Effector CD8-positive, alpha-beta T cell (primary cell): ENCODE data around the gene CDCP2.
A peak's percentile ranks its signal among the peaks of the same experiment; 100 is the strongest.

Experiments
- DNase-seq: peaks from one replicate; lab custom pipeline; 2025; lab: John Stamatoyannopoulos, UW

Gene CDCP2

DNA sequence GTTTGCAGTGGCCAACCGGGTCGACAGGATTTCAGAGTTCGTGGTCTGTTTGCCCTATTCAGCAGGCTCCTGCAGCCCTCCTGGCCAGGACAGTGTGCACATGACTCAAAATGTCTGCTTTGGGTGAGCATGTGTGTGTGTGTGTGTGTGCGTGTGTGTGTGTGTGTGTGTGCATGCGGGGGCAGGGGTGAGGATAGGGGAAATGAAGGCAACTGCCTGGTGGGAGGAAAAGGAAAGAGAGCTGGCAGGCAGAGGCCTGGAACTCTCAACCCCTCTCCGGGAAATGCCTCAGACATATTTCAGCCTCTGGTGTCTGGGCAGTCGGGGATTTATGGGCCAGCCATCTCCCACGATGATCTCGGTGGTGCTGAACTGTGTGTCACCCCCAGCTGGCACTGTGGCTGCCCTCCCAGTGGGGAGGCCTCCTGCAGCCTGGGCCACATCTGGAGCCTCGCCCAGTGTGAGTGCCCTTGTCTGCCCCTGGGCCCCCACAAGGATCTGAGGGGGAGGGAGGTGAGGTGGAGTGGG, 15.2 kb downstream of the CDCP2 start:
- DNase-seq = no peak

DNA sequence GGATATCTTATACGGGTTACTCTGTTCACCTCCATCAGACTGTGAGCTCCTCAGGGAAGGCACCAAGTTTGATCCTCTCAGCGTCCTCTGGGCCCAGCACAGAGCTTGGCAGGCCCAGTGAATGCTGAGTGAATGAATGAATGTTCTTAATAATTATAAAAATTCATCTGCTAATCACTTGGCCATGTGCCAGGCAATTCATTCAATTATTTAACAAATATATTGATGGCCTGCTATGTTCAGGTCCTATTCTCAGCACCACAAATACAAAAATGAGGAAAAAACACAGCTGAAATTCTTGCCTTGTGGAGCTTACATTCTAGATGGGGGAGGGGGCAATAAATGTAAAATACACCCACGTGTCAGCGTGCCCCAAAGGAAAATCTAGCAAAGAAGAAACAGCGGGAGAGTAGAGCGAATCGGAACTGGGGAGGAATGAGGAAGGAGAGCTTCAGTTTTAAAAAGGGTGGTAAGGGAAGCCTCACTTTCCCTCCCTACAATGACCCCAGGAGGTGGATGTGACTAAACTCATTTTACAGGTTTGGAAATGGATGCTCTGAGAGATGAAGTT, 15.8 kb downstream of the CDCP2 start:
- DNase-seq = no peak

DNA sequence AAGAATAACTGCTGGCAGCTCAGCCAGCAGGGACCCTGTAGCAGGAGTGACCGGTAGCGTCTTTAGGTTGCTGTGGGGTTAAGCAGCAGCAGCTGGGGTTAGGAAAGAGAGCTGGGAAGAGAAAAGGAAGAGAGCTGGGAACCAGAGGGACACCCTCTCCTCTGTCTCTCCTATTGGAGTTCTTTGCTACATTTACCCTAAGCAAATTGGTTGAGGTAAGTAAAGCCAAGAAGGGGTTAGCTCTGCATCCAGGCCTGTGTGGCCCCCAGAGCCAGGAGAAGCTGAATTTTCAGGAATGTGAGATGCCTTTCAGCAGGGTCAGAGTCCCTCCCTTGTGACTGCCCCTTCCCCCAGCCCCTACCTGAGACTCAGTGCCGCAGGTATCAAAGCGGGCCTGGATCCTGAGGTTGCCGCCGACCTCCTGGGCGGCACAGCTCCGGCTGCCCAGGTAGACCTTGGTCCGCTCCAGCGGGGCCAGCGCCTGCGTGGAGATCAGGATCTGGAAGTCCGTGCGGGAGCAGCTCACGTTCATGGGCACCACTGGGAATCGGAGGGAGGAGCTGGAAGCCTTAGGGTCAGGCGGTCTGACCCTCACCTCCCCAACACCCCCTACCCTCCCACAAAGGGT, 16.4 kb downstream of the CDCP2 start:
- DNase-seq = no peak

DNA sequence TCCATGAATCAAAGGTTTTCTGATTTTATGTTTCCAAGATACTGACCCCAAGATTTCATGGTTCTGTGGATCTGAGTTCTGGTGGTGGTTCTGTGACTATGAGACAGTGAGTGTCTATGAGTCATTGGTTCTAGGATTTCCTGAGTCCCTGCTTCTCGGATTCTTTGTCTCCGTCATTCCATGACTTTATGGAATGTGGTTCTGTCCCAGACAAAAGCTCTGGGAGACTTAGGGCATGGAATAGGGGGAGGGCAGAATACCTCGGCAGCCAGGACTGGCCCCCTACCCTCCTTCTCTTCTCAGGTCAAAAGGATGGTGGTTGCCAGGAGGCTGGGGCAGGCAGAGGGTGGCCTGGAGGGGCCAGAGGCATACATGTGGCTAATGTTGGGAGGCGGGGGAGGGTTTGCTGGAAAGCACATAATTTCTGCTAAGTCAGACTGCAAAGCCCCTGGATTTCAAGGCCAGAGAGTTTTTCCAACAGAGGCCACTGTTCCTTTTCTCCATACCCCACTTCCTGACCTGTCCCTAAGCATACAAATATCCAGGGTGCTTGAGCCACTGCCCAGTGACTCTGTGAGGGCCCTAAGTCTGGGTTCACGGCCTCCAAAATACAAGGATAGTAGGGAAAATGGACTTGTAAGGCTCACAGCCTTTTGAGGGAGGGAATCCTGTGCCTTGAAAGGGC, 17.2 kb downstream of the CDCP2 start:
- DNase-seq = no peak

DNA sequence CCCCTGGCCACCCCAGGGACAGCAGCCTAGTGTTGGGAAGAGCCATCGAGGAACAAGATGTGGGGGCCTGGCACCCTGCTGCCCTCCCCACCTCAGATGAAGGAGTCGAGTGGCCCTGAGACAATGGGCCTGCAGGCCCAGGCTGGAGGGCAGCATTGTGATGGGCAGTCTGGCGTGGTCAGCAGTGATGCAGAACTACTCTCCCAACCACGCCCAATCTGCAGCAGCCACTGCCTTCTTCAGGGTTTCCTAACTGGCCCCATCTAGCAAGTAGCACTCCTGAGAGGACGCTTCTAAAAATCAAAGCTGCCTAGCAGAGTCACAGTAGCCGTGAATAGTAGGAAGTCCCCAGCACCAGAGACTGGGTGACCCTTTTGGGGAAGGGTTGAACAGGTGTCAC, 18.5 kb downstream of the CDCP2 start:
- no peak for DNase-seq

DNA sequence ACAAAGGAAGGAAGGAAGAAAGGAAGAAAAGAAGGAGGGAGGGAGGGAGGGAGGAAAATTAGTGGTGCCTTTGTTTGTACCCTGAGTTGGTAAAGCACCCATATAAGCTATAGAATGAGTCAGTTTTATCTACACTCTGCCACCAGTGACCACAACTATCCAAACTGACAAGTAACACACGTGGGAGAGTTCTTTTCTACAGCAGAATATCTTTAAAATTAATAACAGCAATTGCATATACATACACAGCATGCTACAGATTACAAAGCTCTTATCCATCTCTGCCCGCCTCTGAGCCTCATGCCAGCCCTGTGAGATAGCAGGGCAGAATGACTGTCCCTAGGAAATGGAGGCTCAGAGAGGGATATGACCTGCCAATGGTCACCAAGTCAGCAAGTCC, 20.3 kb downstream of the CDCP2 start:
- DNase-seq = no peak

DNA sequence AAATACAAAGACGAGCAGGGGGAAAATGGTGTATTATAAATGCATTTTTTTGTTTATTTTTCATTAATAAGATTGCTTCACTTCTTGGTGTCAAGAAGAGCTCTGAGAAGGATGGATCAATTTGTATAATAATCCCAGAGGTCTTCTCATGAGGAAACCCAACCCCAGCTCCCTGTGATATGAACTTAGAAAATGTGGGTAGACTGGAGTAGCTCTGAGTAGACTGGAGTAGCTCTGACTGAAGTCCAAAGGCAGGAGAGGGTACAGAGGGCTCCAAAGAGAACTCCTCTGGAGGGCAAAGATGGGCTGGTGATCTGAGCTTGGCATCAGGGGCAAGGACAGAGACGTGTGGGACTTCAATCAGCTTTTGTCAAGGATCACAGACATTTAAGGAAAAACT, 21.4 kb downstream of the CDCP2 start:
- no peak for DNase-seq

DNA sequence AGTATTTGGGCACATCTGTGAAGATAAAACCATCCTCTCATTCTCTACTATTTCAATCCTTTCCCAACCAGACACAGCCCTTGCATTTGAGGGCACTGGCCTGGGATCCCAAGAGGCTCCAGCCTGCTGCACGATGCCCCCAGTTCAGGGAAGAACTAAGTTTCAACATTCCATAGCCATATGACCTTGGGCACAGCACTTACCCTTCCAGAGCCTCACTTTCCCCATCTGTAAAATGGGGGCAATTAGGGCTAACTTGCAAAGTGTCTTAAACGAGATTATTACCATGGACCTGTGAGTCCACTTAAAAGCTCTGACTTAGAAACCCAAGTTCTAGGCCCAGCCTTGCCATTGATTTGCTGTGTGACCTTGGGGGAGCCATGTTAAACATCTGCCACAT, 22.9 kb downstream of the CDCP2 start:
- no peak for DNase-seq

DNA sequence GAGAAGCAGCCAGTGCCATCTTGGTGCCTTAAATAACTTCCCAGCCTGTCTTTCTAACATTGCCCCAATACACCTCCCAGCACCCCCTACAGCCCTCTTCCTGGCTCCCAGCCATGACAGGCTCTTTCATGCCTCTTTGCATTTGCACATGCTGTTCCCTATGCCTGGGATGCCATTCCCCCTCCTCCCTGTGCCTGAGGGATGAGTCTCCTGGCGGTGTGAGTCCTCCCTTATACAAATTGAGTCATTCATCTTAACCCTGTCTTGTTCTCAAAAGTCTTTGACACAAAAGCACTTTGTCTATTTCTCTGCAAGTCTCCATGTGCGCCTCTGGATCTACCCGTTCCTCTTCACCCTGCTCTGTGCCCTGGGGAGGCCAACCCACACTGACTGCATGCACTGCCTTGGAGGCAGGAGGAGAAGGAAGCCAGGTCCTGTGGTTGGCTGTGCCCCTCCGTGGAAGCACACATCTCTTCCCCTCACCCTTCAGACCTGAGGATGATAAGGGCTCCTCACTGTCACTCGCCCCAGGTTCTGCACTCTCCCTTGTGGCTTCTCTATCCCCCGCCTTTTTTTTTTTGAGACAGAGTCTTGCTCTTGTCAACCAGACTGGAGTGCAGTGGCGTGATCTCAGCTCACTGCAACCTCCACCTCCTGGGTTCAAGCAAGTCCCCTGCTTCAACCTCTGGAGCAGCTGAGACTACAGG, 25.1 kb downstream of the CDCP2 start:
- DNase-seq = no peak

DNA sequence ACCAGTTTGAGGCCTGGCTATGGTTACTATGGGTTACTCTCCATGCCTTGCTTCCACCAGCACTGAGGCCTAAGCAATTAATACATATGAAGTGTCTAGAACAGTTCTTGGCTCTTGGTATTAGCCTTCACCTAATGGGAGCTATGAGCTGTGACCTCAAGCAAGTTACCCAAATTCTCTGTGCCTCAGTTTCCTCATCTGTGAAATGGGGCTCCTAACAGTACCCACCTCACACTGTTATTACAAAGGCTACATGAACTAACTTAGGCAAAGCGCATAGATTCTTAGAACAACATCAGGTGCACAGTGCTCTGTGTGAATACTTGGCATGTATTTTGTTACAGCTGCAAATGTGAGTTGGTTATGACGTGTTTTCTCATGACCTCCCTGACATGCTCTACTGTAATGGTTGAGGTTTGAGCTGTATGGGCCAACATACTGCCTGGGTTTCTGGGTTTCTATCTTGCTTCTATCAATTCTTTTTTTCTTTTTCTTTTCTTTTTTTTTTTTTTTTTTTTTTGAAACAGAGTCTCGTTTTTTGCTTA, 26.5 kb downstream of the CDCP2 start:
- no peak for DNase-seq

DNA sequence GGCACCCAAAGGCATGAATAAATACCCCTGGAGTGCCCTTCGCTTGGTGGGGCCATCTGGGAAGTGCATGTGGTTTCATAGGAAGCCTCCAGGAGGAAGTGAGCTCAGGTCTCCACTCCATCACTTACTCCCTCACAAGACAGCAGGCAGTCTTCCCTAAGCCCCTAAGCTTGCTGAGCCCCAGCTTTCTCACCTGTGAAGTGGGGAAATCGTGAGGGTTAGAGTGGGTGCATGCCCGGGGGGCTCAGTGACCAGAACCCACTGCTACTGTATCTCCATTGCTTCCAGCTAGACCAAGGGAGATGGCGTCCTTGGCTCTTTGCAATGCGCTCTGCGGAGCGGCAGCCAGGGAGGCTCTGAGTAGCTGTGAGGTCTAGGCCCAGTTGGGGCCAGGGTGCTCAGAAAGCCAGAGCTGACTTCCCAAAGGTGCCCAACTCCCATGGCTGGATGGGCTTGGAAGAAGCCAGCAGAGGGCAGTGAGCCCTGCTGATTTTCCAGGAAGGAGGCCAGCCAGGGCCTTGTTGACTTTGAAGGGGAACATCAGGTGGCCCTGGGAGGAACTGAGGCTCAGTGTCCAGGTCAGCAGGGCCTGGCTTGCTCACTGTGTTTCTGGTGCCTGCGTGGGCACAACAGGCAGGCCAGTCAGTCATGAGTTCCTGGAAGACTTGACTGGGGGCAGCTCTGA, 27.3 kb downstream of the CDCP2 start:
- no peak for DNase-seq

DNA sequence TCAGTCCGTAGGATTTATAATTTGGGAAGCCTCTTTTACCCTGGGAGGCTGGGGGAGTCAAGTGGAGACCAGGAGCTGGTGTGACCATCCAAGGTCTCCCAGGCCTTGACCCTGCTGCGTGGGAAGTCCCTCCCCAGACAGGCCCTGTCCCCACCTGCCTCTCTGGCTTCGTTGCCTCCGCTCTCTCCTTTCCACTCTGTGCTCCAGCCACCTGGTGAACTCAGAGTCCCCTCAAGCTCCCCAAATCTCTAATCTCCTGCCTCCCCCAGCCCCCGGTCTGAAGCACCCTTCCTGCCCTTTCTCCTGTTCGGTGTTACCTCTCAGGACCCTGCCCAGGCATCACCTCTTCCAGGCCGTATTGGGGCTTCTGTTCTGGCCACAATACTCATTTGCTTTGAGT, 27.9 kb downstream of the CDCP2 start:
- no peak for DNase-seq

DNA sequence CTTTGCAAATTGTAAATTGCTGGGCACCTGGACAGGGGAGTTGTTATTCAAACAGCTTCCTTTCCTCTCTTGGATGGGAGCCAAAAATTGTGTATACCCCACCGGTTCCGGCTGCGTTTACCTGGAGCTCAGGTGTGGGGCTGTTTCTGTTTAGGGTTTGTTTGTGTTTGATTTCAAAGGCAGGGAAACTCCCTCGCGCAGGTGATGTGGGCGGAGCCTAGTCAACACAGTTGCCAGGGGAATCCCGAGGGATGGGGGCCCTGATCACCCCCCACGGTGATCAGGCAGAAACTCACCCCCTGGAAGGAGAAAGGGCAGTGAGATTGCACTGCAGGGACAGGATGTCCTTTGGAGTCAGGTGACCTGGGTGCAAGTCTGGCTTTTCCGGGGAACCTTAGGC, 28.3 kb downstream of the CDCP2 start:
- no peak for DNase-seq

DNA sequence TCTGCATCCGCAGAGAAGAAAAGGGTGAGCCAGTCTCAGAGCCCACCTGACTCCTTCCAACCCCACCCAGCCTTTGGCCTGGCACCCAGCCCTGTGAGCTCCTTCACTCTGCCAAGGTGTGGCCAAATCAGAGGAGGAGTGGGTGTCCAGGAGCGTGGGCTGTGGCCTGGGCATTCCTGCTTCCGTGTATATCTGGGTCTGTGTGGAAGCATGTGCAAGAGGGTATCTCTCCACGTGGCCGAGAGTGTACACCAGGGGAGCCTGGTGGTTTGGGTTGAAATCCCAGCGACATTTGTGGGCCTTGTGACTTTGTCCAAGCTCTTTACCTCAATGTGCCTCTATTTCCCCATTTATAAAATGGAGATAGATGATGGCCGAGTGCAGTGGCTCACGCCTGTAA, 29.8 kb downstream of the CDCP2 start:
- no peak for DNase-seq

DNA sequence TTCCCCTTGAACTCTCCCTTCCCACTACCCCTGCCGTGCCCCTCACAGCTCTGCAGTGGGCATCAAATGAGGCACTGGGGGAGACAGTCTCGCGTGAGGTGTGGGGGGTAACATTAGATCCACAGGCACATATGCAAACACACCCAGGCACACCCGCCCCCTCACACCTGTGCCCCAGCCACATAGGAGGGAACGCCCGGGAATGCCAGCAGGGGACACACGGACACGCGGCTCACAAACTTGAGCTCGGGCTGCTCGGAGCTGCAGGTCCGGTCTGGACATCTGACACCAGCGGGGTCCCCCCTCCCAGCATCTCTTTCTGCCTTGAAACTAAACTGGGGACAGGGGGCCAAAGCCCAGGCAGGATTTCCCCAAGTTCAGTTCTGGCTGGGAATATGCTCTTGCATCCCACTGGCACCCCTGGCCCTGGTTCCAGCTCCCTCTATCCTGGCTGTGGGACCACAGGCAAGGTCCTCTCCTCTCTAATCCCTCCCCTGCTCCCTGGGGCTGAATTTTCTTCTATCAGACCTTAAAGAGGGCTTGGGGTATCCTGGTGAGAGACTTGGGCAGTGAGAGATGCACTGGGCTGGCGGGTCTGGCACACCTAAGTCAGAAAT, 30.6 kb downstream of the CDCP2 start:
- DNase-seq = no peak

DNA sequence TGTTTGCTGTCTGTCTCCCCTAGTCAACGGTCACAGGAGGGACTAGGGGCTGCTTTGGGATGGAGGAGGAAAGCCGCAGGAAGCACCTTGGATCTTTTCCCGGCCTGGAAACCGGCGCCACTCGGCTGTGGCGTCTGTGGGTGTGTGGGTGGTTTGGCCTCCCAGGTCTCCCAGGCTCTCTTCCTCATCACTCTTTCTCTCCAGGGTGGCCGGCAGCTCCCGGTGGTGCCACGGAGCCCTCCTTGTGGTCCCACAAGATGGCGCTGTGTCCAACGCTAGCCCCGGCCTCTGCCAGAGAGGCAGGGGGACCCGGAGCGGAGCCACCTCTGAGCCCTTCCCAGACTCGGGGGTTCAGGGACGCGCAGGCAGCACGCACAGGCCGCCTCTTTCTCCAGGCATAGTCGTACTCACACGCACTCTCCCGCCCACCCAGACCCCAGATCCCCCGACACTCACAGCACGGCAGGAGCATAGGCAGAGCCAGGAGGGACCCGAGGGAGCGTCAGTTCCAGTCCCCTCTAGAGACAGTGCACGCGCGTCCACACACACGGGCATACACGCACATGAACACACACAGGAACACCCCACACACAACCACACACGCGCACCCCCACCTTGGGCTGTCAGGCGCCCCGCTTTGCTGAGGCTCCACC, 31.2 kb downstream of the CDCP2 start:
- peak; percentile 65 for DNase-seq

DNA sequence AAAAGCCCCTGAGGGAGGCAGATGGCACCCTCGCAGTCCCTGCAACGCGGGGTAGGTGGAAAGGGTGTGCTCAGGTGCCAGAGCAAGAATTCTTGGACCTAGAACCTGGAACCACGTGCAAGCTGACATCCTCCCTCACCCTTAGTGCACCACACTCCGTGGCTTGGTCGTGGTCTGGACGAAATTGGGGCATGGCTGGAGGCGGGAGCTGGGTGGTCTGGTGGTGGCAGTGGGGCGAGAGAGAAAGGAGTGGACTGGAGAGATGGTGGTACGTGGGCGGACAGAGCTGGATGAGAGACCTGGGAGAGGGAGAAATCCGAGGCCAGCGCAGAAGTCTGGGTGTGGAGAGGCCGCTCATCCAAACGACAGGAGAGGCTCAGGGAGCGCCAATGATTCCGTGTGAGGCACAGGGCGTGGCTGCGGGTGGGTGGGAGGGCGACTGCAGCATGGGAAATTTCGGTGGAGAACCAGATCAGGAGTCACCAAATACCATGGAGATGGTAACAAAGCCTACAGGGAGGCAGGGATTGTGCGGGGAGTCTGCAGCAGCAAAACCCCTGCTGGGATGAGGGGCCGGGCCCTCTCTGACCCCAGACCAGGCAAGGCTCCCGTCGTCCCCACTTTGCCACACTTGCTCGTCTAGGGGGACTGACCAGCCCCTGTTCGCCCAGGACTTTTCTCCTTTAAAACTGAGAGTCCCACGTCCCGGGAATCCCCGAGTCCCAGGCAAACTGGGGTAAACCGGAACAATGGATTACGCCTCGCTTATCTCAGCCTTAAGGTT, 31.9 kb downstream of the CDCP2 start:
- no peak for DNase-seq

DNA sequence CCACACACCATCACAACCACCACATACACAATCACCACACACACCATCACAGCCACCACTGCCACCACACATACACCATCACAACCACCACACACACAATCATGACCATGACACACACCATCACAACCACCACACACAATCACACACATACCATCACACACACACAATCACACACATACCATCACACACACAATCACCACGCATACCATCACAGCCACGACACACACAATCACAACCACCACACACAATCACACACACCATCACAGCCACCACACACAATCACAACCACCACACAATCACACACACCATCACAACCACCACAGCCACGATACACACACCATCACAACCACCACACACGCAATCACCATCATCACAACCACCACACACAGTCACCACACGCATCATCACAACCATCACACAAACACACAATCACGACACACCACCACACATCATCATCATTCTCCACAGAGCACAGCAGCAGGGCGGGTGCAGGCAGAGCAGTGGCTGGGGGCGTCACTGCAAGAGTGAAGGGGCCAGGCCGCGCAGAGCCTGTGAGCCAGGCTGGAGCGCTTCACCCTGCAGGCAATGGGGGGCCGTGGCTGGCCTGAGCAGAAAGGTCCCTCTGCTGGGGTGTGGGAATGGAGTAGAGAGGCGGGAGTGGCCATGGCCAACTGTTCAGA, 32.6 kb downstream of the CDCP2 start:
- no peak for DNase-seq

DNA sequence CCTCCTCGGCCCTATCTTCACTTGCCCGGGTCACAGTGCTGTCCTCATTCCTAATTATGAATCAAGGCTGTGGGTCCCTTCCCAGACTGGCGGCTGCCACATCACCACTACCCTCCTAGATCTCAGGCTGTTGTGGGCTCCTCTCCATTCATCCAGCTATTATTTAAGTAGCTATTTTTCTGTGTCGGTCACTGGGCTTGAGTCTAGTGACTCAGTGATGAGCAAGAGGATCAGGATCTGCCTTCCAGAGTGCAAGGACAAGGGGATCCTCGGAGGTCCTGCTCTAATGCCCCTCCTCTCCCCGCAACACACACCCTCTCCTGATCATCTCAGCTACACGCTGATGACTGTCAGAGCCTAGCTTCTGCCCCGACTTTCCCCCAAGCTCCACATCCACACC, 34.1 kb downstream of the CDCP2 start:
- DNase-seq = no peak
